ENCODE results near the gene RANGAP1.

The RANGAP1 gene, protein sequence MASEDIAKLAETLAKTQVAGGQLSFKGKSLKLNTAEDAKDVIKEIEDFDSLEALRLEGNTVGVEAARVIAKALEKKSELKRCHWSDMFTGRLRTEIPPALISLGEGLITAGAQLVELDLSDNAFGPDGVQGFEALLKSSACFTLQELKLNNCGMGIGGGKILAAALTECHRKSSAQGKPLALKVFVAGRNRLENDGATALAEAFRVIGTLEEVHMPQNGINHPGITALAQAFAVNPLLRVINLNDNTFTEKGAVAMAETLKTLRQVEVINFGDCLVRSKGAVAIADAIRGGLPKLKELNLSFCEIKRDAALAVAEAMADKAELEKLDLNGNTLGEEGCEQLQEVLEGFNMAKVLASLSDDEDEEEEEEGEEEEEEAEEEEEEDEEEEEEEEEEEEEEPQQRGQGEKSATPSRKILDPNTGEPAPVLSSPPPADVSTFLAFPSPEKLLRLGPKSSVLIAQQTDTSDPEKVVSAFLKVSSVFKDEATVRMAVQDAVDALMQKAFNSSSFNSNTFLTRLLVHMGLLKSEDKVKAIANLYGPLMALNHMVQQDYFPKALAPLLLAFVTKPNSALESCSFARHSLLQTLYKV

DNA sequence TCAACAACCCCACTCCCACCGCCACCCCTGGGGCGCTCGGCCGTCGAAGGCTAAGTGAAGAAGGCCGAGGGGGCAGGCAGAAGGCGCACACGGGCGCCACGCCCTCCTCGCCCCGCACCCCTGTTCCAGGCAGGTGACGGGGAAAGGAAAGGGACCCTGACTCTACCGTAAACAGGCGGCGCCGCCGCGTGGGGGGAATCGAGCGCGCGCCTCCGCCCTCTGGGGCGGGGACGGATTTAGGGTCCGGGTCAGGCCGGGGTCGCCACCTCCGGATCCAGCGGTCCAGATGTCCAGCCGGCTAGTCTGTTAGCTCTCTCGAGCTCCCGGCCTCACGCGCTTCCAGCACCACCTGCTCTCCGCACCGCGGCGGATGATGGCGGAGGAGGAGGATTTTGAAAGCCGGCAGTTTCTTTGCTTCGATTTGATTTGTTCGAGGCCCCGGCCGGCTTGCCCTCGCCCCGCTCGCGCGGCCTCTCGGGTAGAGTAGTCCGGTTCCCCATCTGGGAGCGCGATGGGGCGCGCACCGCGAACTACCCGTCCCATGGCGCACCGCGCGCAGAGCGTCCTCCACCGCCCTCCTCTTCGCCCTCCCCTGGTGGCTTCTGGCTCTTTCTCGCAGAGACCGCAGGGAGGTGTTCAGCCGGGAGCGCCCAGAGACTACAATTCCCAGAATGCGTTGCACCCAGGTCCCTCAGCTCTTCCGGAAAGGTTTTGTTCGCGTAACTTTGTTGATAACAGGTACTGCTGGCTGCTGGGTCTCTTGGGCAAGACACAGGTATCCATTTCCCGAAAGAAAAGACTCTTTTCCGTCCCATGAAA is at the start of gene RANGAP1:
TSS of gene RANGAP1 (minus strand) at position 368 of the 819 bp plus-strand sequence. CDS start 5,143 bp downstream, outside the sequence.
- peak within 1 kb of the TSS; percentile 74 for H3K4me3 ChIP-seq (ENCODE audit: control insufficient read depth, low read depth, low read length)
- TF ChIP-seq, protein P1, sequence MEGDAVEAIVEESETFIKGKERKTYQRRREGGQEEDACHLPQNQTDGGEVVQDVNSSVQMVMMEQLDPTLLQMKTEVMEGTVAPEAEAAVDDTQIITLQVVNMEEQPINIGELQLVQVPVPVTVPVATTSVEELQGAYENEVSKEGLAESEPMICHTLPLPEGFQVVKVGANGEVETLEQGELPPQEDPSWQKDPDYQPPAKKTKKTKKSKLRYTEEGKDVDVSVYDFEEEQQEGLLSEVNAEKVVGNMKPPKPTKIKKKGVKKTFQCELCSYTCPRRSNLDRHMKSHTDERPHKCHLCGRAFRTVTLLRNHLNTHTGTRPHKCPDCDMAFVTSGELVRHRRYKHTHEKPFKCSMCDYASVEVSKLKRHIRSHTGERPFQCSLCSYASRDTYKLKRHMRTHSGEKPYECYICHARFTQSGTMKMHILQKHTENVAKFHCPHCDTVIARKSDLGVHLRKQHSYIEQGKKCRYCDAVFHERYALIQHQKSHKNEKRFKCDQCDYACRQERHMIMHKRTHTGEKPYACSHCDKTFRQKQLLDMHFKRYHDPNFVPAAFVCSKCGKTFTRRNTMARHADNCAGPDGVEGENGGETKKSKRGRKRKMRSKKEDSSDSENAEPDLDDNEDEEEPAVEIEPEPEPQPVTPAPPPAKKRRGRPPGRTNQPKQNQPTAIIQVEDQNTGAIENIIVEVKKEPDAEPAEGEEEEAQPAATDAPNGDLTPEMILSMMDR (IDR thresholded peaks at IDR 0.05; ENCODE audit: control insufficient read depth, insufficient read depth, low read depth, low read length, missing control alignments), result peak; percentile 23
- peak; percentile 91 for DNase-seq (ENCODE audit: low read depth)

DNA sequence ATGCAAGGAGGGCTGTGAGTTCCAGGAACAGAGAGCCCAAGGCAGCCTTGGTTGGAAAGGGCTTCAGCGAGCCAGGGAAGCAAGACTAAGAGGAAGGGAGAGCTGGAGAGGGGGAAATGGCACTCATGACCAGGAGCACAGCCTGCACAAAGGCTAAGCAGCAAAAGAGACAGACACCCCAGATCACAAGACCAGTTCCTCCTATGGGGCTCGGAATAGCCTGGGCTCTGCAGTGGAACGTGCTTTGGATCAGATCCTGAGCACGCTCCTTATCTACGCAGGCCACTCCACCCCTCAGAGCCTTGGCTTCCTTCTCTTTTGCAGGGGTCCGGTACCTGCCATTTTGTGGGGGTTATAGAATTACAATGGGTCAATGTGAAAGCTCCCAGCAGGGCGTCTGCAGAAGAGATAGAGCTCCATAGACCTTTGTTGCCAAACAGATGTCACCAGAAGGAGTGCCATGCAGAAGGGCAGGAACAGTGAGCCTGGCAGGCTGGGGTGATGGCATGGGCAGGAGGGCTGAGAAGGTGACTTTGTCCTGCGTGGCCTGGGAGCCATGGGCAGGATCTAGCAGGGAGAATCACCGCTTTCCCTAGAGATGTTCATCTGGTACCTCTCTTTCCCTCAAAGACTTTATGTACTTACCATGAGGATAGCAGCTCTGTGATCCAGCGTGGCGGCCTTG is 49.1 kb upstream of the RANGAP1 start:
- TF ChIP-seq, protein P1 (IDR thresholded peaks at IDR 0.05; ENCODE audit: control insufficient read depth, insufficient read depth, low read depth, low read length, missing control alignments), result no peak
- H3K4me3 ChIP-seq (ENCODE audit: control insufficient read depth, low read depth, low read length), result no peak overlapping the region
- DNase-seq (ENCODE audit: low read depth), result no peak

DNA sequence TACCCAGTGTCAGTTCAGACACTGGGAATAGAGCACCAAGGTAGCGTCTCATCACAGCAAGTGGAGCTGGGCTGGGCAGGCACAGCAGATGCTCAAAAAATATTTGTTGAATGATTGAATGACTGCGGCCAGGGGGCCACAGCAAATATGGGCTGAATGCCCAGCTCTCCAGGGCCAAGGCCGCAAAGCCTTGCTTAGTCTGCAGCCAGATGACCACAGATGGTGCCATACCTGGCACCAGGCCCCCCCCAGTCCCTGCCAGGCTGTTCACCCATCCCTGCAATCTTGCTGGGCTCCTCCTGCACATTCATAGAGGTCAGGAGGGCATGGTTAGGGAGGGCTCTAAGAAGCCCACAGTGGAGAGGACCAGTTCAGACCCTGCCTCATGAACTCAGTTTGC is 48.2 kb upstream of the RANGAP1 start:
- no peak overlapping the region for H3K4me3 ChIP-seq (ENCODE audit: control insufficient read depth, low read depth, low read length)
- TF ChIP-seq, protein P1 (IDR thresholded peaks at IDR 0.05; ENCODE audit: control insufficient read depth, insufficient read depth, low read depth, low read length, missing control alignments), result no peak
- no peak for DNase-seq (ENCODE audit: low read depth)

DNA sequence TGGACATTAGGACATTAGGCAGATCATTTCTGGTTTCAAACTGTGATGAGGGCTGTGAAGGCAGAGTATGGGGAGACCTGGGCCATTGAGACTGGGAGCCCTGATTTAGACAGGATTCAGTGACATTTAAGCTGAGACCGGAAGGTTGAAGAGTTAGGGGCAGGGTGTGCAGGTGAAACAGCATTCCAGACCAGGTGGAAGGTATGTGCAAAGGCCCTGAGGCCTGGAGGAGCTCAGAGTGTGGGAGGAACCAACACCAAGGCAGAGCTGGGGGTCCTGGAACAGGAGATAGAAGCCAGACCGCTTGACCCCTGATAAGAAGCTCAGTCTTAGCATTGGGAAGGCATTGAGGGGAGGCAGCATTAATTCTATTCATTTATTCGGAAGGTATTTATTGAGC is 47.8 kb upstream of the RANGAP1 start:
- DNase-seq (ENCODE audit: low read depth), result no peak
- TF ChIP-seq, protein P1 (IDR thresholded peaks at IDR 0.05; ENCODE audit: control insufficient read depth, insufficient read depth, low read depth, low read length, missing control alignments), result no peak
- no peak overlapping the region for H3K4me3 ChIP-seq (ENCODE audit: control insufficient read depth, low read depth, low read length)

DNA sequence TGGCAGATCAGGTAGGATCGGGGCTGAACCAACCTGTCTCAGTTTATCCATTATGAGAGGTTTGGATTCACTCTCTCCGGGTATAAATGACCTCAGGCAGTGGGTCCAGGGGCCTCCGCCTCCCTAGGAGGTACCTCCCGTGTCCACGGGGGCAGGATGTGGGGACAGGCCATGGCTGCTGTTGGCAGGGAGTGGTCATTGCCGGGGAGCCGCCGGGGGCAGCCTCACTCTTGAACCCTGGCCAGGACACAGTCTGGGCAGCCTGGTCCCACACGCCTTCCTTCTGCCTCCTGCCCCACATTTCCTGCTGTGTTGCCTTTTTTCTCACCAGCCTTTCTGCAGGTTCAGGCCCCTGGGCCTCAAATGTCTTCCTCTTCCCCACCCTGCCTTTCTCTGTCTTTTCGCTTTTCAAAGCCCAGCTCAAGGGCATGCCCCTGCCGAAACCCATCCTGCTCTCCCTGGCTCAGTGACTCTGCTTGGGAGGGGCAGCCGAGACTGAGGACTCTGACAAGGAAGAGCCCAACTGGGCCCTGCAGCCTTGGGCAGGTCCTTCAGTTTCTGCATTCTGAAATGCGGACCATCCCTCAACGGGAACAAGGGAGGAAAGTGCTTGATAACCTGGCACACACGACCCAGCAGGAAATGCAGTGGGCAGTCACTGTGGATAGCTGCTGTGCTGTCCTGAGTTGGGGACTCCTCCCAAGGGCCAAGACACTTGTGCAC is 46.4 kb upstream of the RANGAP1 start:
- DNase-seq (ENCODE audit: low read depth), result no peak
- H3K4me3 ChIP-seq (ENCODE audit: control insufficient read depth, low read depth, low read length), result no peak overlapping the region
- TF ChIP-seq, protein P1 (IDR thresholded peaks at IDR 0.05; ENCODE audit: control insufficient read depth, insufficient read depth, low read depth, low read length, missing control alignments), result no peak
